BLaER1 treated with 17β-estradiol and CSF1 and Interleukin-3, amounts not matched to agents 10 nM and 100 nM (cell line): ENCODE measurements around the gene MC1R.

Source experiments
- H3K27ac ChIP-seq, 11 experiments: shearing (Covaris generic); formaldehyde crosslinking; 2 replicates each; pipeline ENCODE4 v1.8.1; 2022
- H3K27me3 ChIP-seq, 11 experiments: shearing (Covaris generic); formaldehyde crosslinking; 2 replicates each; pipeline ENCODE4 v1.8.1; 2022
- H3K36me3 ChIP-seq, 11 experiments: shearing (Covaris generic); formaldehyde crosslinking; 2 replicates each; pipeline ENCODE4 v1.8.1; 2022
- H3K4me1 ChIP-seq, 10 experiments: shearing (Covaris generic); formaldehyde crosslinking; 2 replicates each; pipeline ENCODE4 v1.8.1; 2022
- H3K4me2 ChIP-seq, 11 experiments: shearing (Covaris generic); formaldehyde crosslinking; 2 replicates each; pipeline ENCODE4 v1.8.1; 2022
- H3K4me3 ChIP-seq, 10 experiments: shearing (Covaris generic); formaldehyde crosslinking; 2 replicates each; pipeline ENCODE4 v1.8.1; 2022
- H3K9ac ChIP-seq, 11 experiments: shearing (Covaris generic); formaldehyde crosslinking; 2 replicates each; pipeline ENCODE4 v1.8.1; 2022
- H3K9me3 ChIP-seq, 11 experiments: shearing (Covaris generic); formaldehyde crosslinking; replicated peaks in 1 of 11; 2 replicates each; pipeline ENCODE4 v1.8.1; 2022
- H4K20me1 ChIP-seq, 11 experiments: shearing (Covaris generic); formaldehyde crosslinking; 2 replicates each; pipeline ENCODE4 v1.8.1; 2022
- Cebpa-rat ChIP-seq, 11 experiments: shearing (Covaris generic); IDR thresholded peaks; 2 replicates each; pipeline ENCODE4 v1.8.1; 2022

Gene MC1R

GRCh38 chr16:89969741-89970410 is 51.2 kb downstream of the MC1R start:
- Histone ChIP-seq H4K20me1 (peaks cover 0 to 54% (median 28%) of the 10 kb centered on the region in 11 experiments; a peak in 19 of 22 replicates), H3K27me3 (no peaks in the 10 kb centered on the region), H3K36me3 (peaks cover 4 to 37% (median 26%) of the 10 kb centered on the region in 11 experiments; a peak in 18 of 22 replicates), H3K9me3 (no peaks in the 10 kb centered on the region; a peak in 3 of 22 replicates), H3K4me3 (peak overlapping the region in 6 of 10 experiments; percentile 0 to 83 (median 27); a peak in 7 of 20 replicates), H3K9ac (peak overlapping the region in 9 of 11 experiments; percentile 4 to 50 (median 36); a peak in 13 of 22 replicates), H3K4me2 (peak overlapping the region; percentile 91 to 100 (median 98)), H3K4me1 (peaks cover 49 to 74% (median 55%) of the 10 kb centered on the region in 10 experiments), H3K27ac (peak overlapping the region in 7 of 11 experiments; percentile 46 to 95 (median 58); a peak in 16 of 22 replicates)
- TF ChIP-seq Cebpa-rat (IDR thresholded peaks at IDR 0.05) = no peak
